Nephron (organoid): ENCODE data around the gene RPTOR.

Experiments
- H3K27ac Mint-ChIP-seq, 3 experiments: 2 replicates each; pipeline ENCODE4 v1.8.0; 2020; ENCODE audit warnings: mixed read lengths in 3 of 3, mild to moderate bottlenecking in 2 of 3, moderate library complexity in 1 of 3
- H3K27me3 Mint-ChIP-seq: 2 replicates; pipeline ENCODE4 v1.8.0; 2021; ENCODE audit warnings: low read depth, mild to moderate bottlenecking, moderate library complexity, mixed read lengths
- H3K36me3 Mint-ChIP-seq: 2 replicates; pipeline ENCODE4 v1.8.0; 2020; ENCODE audit warnings: low read depth, mixed read lengths
- H3K4me1 Mint-ChIP-seq: 2 replicates; pipeline ENCODE4 v1.8.0; 2020; ENCODE audit warnings: mixed read lengths
- H3K4me3 Mint-ChIP-seq, 3 experiments: 2 replicates each; pipeline ENCODE4 v1.8.0; 2020; ENCODE audit warnings: mild to moderate bottlenecking in 3 of 3, mixed read lengths in 3 of 3, moderate library complexity in 2 of 3
- H3K9me3 Mint-ChIP-seq: 2 replicates; pipeline ENCODE4 v1.8.0; 2020; ENCODE audit warnings: mixed read lengths
- TF ChIP-seq, protein P1 (sequence below), 3 experiments: fragments of 200-600 bp; sonication (generic); IDR thresholded peaks; one replicate each; pipeline ENCODE4 v1.5.0; 2021; ENCODE audit warnings: antibody characterized with exemption in 3 of 3; ENCODE audit not compliant: unreplicated experiment in 3 of 3

The RPTOR gene

DNA sequence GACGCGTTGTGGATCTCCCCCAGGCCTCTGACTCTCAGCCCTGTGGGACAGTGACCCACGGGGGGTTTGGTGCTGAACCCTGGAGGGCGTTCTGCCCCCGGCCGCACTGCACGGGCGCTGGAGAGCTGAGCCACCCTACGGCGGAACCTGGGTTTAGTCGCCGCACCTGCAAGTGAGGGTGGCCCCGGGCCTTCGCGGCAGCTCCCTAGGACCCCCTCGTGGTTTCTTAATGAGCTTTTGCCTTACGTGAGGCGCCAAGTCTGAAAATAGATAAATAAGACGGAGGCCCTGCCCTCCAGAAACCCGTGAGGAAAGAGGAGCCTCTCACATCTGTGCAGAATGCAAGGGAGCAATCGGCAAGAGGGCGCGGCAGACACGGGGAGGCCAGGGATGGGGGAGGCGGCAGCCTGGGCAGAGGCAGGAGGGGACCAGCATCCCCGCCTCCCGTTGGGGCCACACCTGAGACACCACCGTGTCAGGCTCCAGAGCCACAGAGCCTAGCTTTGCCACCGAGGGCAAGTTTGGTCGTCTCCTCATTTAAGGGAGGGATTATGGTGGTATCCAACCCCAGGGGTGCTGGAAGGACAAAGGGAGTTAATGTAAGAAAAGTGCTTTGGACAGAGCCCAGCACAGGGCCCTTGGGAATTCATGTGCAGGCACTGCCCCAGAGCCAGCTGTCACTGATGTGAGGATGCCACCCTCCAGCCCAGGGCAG is 293.8 kb downstream of the RPTOR start:
- Mint-ChIP-seq H3K27ac (peak overlapping the region in 1 of 3 experiments; percentile 25), H3K4me3 (no peak overlapping the region), H3K27me3 (no peaks in the 10 kb centered on the region), H3K4me1 (peaks cover 39% of the 10 kb centered on the region), H3K36me3 (peaks cover 9% of the 10 kb centered on the region), H3K9me3 (no peaks in the 10 kb centered on the region)
- TF ChIP-seq, protein P1, sequence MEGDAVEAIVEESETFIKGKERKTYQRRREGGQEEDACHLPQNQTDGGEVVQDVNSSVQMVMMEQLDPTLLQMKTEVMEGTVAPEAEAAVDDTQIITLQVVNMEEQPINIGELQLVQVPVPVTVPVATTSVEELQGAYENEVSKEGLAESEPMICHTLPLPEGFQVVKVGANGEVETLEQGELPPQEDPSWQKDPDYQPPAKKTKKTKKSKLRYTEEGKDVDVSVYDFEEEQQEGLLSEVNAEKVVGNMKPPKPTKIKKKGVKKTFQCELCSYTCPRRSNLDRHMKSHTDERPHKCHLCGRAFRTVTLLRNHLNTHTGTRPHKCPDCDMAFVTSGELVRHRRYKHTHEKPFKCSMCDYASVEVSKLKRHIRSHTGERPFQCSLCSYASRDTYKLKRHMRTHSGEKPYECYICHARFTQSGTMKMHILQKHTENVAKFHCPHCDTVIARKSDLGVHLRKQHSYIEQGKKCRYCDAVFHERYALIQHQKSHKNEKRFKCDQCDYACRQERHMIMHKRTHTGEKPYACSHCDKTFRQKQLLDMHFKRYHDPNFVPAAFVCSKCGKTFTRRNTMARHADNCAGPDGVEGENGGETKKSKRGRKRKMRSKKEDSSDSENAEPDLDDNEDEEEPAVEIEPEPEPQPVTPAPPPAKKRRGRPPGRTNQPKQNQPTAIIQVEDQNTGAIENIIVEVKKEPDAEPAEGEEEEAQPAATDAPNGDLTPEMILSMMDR (IDR thresholded peaks at IDR 0.05; ENCODE audit: unreplicated experiment in 3 of 3): no peak

GRCh38 chr17:80839026-80839345 is 294.3 kb downstream of the RPTOR start:
- Mint-ChIP-seq H3K4me3 (no peak overlapping the region), H3K27ac (no peak overlapping the region), H3K27me3 (no peaks in the 10 kb centered on the region), H3K36me3 (peaks cover 9% of the 10 kb centered on the region), H3K9me3 (no peaks in the 10 kb centered on the region), H3K4me1 (peaks cover 36% of the 10 kb centered on the region)
- TF ChIP-seq, protein P1 (IDR thresholded peaks at IDR 0.05; ENCODE audit: unreplicated experiment in 3 of 3): no peak

DNA sequence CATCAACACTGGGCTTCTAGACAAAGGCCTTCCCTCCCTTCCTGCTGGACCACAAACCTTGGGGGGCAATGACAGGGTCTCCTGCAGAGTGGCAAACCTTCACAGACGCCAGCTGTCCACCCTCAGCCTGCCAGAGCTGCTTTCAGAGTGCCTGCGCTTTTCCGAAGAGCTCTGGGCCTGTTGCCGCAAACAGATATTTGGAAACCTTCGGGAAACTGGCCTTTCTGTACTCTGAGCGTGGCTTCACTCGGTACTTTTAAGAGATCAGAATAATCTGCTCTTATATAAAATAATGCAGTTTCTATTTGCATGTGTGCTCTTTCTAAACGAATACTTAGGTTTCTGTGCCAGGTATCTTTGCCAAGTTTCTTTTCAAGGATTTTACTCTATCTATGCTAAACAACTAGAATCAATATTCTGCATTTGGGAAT is 294.9 kb downstream of the RPTOR start:
- Mint-ChIP-seq H3K9me3 (no peaks in the 10 kb centered on the region), H3K27ac (no peak overlapping the region), H3K4me1 (peaks cover 31% of the 10 kb centered on the region), H3K4me3 (no peak overlapping the region), H3K36me3 (peaks cover 9% of the 10 kb centered on the region), H3K27me3 (no peaks in the 10 kb centered on the region)
- TF ChIP-seq, protein P1 (IDR thresholded peaks at IDR 0.05; ENCODE audit: unreplicated experiment in 3 of 3): no peak

DNA sequence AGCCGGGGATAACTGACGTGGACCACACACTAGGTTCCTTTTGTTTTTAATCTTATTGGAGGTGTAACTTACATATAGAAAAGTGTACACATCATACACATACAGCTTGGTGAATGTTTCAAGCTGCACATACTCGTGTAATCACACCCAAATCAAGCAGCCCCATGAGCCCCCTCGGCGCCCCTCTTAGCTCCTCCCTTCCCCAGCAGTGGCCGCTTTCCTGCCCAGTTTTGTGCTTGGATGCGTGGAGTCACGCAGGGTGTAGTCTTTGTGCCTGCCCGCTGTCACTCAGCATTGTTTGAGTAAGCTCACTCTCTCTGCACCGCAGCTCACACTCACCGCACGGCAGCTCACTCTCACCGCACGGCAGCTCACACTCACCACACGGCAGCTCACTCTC is 295.3 kb downstream of the RPTOR start:
- H3K9me3 Mint-ChIP-seq: no peaks in the 10 kb centered on the region
- H3K4me3 Mint-ChIP-seq: no peak overlapping the region
- TF ChIP-seq, protein P1 (IDR thresholded peaks at IDR 0.05; ENCODE audit: unreplicated experiment in 3 of 3): no peak
- H3K27me3 Mint-ChIP-seq: no peaks in the 10 kb centered on the region
- peaks cover 26% of the 10 kb centered on the region for H3K4me1 Mint-ChIP-seq
- peaks cover 9% of the 10 kb centered on the region for H3K36me3 Mint-ChIP-seq
- H3K27ac Mint-ChIP-seq: no peak overlapping the region

- Mint-ChIP-seq H3K4me3 (no peak overlapping the region), H3K4me1 (peaks cover 15% of the 10 kb centered on the region), H3K27me3 (no peaks in the 10 kb centered on the region), H3K9me3 (no peaks in the 10 kb centered on the region), H3K36me3 (peaks cover 18% of the 10 kb centered on the region), H3K27ac (peak overlapping the region in 1 of 3 experiments; percentile 52)
- TF ChIP-seq, protein P1 (IDR thresholded peaks at IDR 0.05; ENCODE audit: unreplicated experiment in 3 of 3): no peak
Observed at GRCh38 chr17:80842456-80843013, 297.9 kb downstream of the RPTOR start.

- TF ChIP-seq, protein P1 (IDR thresholded peaks at IDR 0.05; ENCODE audit: unreplicated experiment in 3 of 3): no peak
Observed at GRCh38 chr17:80843741-80844156, 299.1 kb downstream of the RPTOR start.

More at GRCh38 chr17:80843741-80844156, 299.1 kb downstream of the RPTOR start:
- Mint-ChIP-seq H3K4me3 (no peak overlapping the region), H3K4me1 (peaks cover 7% of the 10 kb centered on the region), H3K9me3 (no peaks in the 10 kb centered on the region), H3K27me3 (no peaks in the 10 kb centered on the region), H3K27ac (no peak overlapping the region), H3K36me3 (peaks cover 21% of the 10 kb centered on the region)
